MM.1S (cell line): ENCODE data around the gene MYOZ3.

ENCODE experiments used
- DNase-seq: peaks from one replicate; pipeline ENCODE4 v3.0.0-alpha.2; 2015
- H2AFZ ChIP-seq: fragments of 300-600 bp; sonication (generic); 2 replicates; pipeline ENCODE4 v1.6.0; 2016; ENCODE audit warnings: antibody characterized with exemption, low read length
- H3F3A ChIP-seq: fragments of 300-600 bp; sonication (generic); 2 replicates; pipeline ENCODE4 v1.6.1; 2016; ENCODE audit warnings: mild to moderate bottlenecking, antibody characterized with exemption, low read length, moderate library complexity, mixed read lengths; ENCODE audit not compliant: insufficient read depth
- H3K27ac ChIP-seq: fragments of 300-600 bp; sonication (generic); 2 replicates; pipeline ENCODE4 v1.5.1; 2016; ENCODE audit warnings: mild to moderate bottlenecking, low read length
- H3K27me3 ChIP-seq: fragments of 300-600 bp; sonication (generic); replicated peaks from 2 replicates; pipeline ENCODE4 v1.6.0; 2016; ENCODE audit warnings: low read length; ENCODE audit not compliant: insufficient read depth
- H3K36me3 ChIP-seq: fragments of 300-600 bp; sonication (generic); replicated peaks from 2 replicates; pipeline ENCODE4 v1.6.1; 2016; ENCODE audit warnings: mild to moderate bottlenecking, low read length, mixed read lengths; ENCODE audit not compliant: insufficient read depth
- H3K4me1 ChIP-seq: fragments of 300-600 bp; sonication (generic); 2 replicates; pipeline ENCODE4 v1.6.1; 2016; ENCODE audit warnings: low read length, mixed read lengths
- H3K4me2 ChIP-seq: fragments of 300-600 bp; sonication (generic); 2 replicates; pipeline ENCODE4 v1.6.0; 2016; ENCODE audit warnings: low read depth, low read length
- H3K4me3 ChIP-seq: fragments of 300-600 bp; sonication (generic); 2 replicates; pipeline ENCODE4 v1.5.1; 2016; ENCODE audit warnings: low read length, mixed read lengths
- H3K79me2 ChIP-seq: fragments of 300-600 bp; sonication (generic); 2 replicates; pipeline ENCODE4 v1.6.1; 2016; ENCODE audit warnings: mixed run types, low read length, mixed read lengths
- H3K9ac ChIP-seq: fragments of 300-600 bp; sonication (generic); 2 replicates; pipeline ENCODE4 v1.6.1; 2016; ENCODE audit warnings: low read length, mixed read lengths
- H3K9me2 ChIP-seq: fragments of 300-600 bp; sonication (generic); replicated peaks from 2 replicates; pipeline ENCODE4 v1.6.1; 2016; ENCODE audit warnings: mild to moderate bottlenecking, low read length, mixed read lengths; ENCODE audit not compliant: insufficient read depth
- H3K9me3 ChIP-seq: fragments of 300-600 bp; sonication (generic); replicated peaks from 2 replicates; pipeline ENCODE4 v1.6.1; 2016; ENCODE audit warnings: mild to moderate bottlenecking, low read length, mixed read lengths; ENCODE audit not compliant: insufficient read depth
- H4K20me1 ChIP-seq: fragments of 300-600 bp; sonication (generic); 2 replicates; pipeline ENCODE4 v1.6.1; 2016; ENCODE audit warnings: mild to moderate bottlenecking, low read length, moderate library complexity, mixed read lengths; ENCODE audit not compliant: insufficient read depth
- EZH2 ChIP-seq: fragments of 300-600 bp; sonication (generic); optimal IDR thresholded peaks from 2 replicates; pipeline ENCODE3; 2017; ENCODE audit warnings: low read depth, mild to moderate bottlenecking, antibody characterized with exemption, low read length, mixed read lengths
- EZH2phosphoT487 ChIP-seq: fragments of 300-600 bp; sonication (generic); IDR thresholded peaks from 2 replicates; pipeline ENCODE4 v1.6.1; 2018; ENCODE audit warnings: antibody characterized with exemption, low read length
- TF ChIP-seq, protein P1 (sequence below): fragments of 300-600 bp; sonication (generic); IDR thresholded peaks from 2 replicates; pipeline ENCODE4 v1.5.1; 2016; ENCODE audit warnings: antibody characterized with exemption, low read length, mixed read lengths

Gene MYOZ3

DNA sequence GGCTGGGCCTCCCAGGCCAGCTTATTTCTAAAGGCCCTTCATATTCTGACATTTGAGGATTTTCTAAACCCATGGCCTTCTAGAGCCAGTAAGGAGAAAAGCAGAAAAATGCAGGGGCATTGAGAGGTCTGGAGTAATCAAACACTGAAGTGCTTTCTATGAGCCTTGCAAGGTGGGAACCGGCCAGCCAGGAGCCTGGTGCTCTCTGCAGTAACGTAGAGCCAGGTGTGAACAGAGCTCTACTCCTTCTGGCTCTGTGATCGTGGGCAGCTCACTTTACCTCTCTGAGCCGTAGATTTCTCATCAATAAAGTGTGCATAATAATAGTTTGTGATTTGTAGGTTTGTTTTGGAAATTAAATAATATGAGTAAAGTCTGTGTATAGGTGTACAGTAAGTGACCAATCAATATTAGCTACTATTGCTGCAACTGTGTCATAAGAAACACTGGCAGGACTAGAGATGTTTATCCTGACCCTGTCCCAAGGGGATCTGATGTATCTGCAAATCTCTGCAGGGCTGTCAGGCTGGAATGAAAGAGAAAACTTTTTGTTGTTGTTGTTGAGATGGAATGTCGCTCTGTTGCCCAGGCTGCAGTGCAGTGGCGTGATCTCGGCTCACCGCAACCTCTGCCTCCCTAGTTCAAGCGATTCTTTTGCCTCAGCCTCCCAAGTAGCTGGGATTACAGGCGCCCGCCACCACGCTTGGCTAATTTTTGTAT is 17.9 kb upstream of the MYOZ3 start:
- H3K4me2 ChIP-seq, result no peak overlapping the region
- H3K4me1 ChIP-seq, result no peaks in the 10 kb centered on the region
- no peak for DNase-seq
- H2AFZ ChIP-seq, result no peak overlapping the region
- H3K27me3 ChIP-seq, result no peaks in the 10 kb centered on the region; the same call in 1 of the 2 replicates
- H3K9me3 ChIP-seq, result no peaks in the 10 kb centered on the region
- H3F3A ChIP-seq, result no peaks in the 10 kb centered on the region
- no peaks in the 10 kb centered on the region for H4K20me1 ChIP-seq
- no peaks in the 10 kb centered on the region for H3K36me3 ChIP-seq
- no peak overlapping the region for H3K9ac ChIP-seq
- TF ChIP-seq EZH2phosphoT487 (no peak), EZH2 (no peak)
- TF ChIP-seq, protein P1, sequence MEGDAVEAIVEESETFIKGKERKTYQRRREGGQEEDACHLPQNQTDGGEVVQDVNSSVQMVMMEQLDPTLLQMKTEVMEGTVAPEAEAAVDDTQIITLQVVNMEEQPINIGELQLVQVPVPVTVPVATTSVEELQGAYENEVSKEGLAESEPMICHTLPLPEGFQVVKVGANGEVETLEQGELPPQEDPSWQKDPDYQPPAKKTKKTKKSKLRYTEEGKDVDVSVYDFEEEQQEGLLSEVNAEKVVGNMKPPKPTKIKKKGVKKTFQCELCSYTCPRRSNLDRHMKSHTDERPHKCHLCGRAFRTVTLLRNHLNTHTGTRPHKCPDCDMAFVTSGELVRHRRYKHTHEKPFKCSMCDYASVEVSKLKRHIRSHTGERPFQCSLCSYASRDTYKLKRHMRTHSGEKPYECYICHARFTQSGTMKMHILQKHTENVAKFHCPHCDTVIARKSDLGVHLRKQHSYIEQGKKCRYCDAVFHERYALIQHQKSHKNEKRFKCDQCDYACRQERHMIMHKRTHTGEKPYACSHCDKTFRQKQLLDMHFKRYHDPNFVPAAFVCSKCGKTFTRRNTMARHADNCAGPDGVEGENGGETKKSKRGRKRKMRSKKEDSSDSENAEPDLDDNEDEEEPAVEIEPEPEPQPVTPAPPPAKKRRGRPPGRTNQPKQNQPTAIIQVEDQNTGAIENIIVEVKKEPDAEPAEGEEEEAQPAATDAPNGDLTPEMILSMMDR, result no peak
- H3K4me3 ChIP-seq, result no peak overlapping the region
- H3K79me2 ChIP-seq, result no peaks in the 10 kb centered on the region
- H3K27ac ChIP-seq, result no peak overlapping the region
- H3K9me2 ChIP-seq, result no peaks in the 10 kb centered on the region

DNA sequence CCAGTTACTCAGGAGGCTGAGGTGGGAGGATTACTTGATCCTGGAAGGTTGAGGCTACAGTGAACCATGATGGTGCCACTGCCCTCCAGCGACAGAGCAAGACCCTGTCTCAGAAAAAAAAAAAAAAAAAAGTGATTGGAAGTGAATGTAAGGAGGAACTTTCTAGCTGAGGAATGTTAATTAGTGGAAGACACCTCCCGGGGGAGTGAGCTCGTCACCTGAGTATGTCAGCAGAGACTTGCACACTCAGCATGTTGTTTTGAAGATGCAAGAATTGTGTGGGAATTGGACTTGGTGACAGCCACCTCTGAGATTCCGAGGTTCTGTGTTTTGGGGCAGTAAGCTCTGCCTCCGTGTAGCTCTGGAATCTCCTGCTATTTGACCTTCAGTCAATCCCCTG is 17.0 kb upstream of the MYOZ3 start:
- H3K4me2 ChIP-seq, result no peak overlapping the region

DNA sequence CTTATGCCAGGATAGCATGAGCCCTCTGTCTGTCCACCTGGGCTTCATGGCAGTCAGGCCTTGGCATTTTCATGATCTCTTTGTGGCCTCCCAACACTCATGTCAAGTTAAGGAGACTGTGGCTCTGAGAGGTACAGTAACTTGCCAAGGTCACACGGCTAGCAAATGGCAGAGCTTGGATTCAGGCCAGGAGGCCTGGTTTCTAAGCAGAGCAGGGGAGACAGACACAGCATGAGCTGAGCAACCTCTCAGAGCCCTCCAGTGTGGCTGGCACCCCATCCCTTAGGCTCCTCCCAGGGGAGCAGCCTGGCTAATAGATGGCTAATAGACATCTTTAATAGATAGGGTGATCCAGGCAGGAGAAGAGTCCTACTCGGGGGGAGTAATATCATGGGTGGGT is 16.5 kb upstream of the MYOZ3 start:
- no peak overlapping the region for H3K27ac ChIP-seq
- H3K9me3 ChIP-seq, result no peaks in the 10 kb centered on the region
- H2AFZ ChIP-seq, result no peak overlapping the region
- H3K4me1 ChIP-seq, result no peaks in the 10 kb centered on the region
- H3F3A ChIP-seq, result no peaks in the 10 kb centered on the region
- no peaks in the 10 kb centered on the region; the same call in 1 of the 2 replicates for H3K27me3 ChIP-seq
- no peak overlapping the region for H3K4me2 ChIP-seq
- H3K9ac ChIP-seq, result no peak overlapping the region
- no peak for DNase-seq
- no peaks in the 10 kb centered on the region for H4K20me1 ChIP-seq
- H3K4me3 ChIP-seq, result no peak overlapping the region
- TF ChIP-seq EZH2, result no peak
- no peak for TF ChIP-seq EZH2phosphoT487
- H3K36me3 ChIP-seq, result no peaks in the 10 kb centered on the region
- H3K9me2 ChIP-seq, result no peaks in the 10 kb centered on the region
- H3K79me2 ChIP-seq, result no peaks in the 10 kb centered on the region

More for the DNA sequence above, 17.0 kb upstream of the MYOZ3 start:
- Histone ChIP-seq H2AFZ (no peak overlapping the region), H3K79me2 (no peaks in the 10 kb centered on the region), H3K9me2 (no peaks in the 10 kb centered on the region), H3K27ac (no peak overlapping the region), H3K9me3 (no peaks in the 10 kb centered on the region), H3F3A (no peaks in the 10 kb centered on the region), H3K36me3 (no peaks in the 10 kb centered on the region), H3K27me3 (no peaks in the 10 kb centered on the region; the same call in 1 of the 2 replicates), H3K4me3 (no peak overlapping the region), H3K4me1 (no peaks in the 10 kb centered on the region), H4K20me1 (no peaks in the 10 kb centered on the region), H3K9ac (no peak overlapping the region)
- no peak for DNase-seq
- TF ChIP-seq, protein P1, result no peak
- TF ChIP-seq EZH2phosphoT487, result no peak
- TF ChIP-seq EZH2, result no peak
